Measurements from ENCODE around the gene TMEM242. TPM values are rescaled to one million over a fixed set of nuclear protein-coding genes. Genes with fewer than 3 reads are reported as not detected.

TMEM242 gene
- total and polyA plus RNA-seq, 10 of the 15 experiments (the other 5 are each of a cell fraction or from before 2014, with no cell fraction given) = 2.8 to 9.8 (median 5.5) TPM

DNA sequence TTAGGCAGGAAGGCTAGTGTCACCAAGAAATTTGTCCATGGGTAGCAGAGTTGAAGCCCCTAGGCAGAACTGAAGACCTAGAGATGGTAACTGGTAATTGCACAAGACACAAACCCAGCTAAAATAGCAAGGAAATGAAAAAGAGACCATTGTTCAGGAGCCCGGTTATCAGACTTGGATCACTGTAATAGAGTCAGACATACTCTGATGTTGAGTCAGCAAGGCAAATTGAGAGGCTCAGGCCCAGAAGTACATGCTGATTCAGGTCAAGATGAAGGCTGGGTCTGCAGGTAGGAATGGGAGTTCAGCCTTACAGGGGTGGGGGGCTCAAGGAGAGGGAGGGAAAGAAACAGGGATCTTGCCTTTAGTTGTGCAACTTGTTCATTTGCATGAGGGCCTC, 6.5 kb upstream of the TMEM242 start:
- no peak overlapping the region for H2AFZ ChIP-seq (ENCODE audit: control insufficient read depth, low read depth, low read length)
- in situ Hi-C loops (cut with MboI) = no loop called here
- no peaks in the 10 kb centered on the region for H3K36me3 ChIP-seq (ENCODE audit: control insufficient read depth in 2 of 2, insufficient read depth in 2 of 2, low read length in 1 of 2)
- H3K79me2 ChIP-seq (ENCODE audit: control insufficient read depth, insufficient read depth, low read length) = no peaks in the 10 kb centered on the region
- H3K9ac ChIP-seq (ENCODE audit: control insufficient read depth, insufficient read depth, low read length) = no peak overlapping the region
- POLR2A ChIA-PET = interaction anchor here (0.6 kb wide), 1 partner anchor 284 kb away, joined by 4 read pairs; no protein-coding TSS in a partner anchor
- peaks cover 2 to 8% of the 10 kb centered on the region in 2 experiments; a peak in 3 of 4 replicates for H3K27me3 ChIP-seq (replicated peaks in 1 of 2; ENCODE audit: control insufficient read depth in 2 of 2, insufficient read depth in 2 of 2, low read length in 1 of 2)
- FAIRE-seq (no peak), DNase-seq (ENCODE audit: low read depth, low spot score) (no peak), ATAC-seq (no peak)
- H4K20me1 ChIP-seq (ENCODE audit: control insufficient read depth, insufficient read depth) = no peaks in the 10 kb centered on the region
- no peak overlapping the region for H3K27ac ChIP-seq (ENCODE audit: control insufficient read depth, insufficient read depth)
- H3K4me1 ChIP-seq (ENCODE audit: control insufficient read depth, insufficient read depth, low read length) = peaks cover 9% of the 10 kb centered on the region; the same call in 1 of the 2 replicates
- intact Hi-C loops (cut with micrococcal nuclease; ENCODE audit: unreplicated experiment) = loop anchor here (5.0 kb wide), 1 partner anchor 432 kb away; no protein-coding TSS in a partner anchor
- 25% methylated on average over 1 of the region's 1 CpG for WGBS (ENCODE audit: insufficient coverage, insufficient replicate concordance, low lambda C conversion rate, missing lambda C conversion rate)
- H3K4me3 ChIP-seq = no peak overlapping the region
- RAD21 ChIA-PET (ENCODE audit: unreplicated experiment) = no interaction called here
- SMC1A ChIA-PET (ENCODE audit: uncharacterized antibody, unreplicated experiment) = interaction anchor here (1.7 kb wide), 1 partner anchor 49 kb away, joined by 8 read pairs; no protein-coding TSS in a partner anchor
- CTCF ChIA-PET = interaction anchor here (1.1 to 8.8 kb wide), 3 partner anchors 7 to 338 kb away, joined by 3 to 104 read pairs (median 3); no protein-coding TSS in a partner anchor
- H3K9me3 ChIP-seq (replicated peaks; ENCODE audit: control insufficient read depth, insufficient read depth, low read length) = no peaks in the 10 kb centered on the region
- H3K4me2 ChIP-seq (ENCODE audit: control insufficient read depth, insufficient read depth) = no peak overlapping the region
- BruUV-seq (replicated peaks) = no TSS peak
- TF ChIP-seq, protein P1, sequence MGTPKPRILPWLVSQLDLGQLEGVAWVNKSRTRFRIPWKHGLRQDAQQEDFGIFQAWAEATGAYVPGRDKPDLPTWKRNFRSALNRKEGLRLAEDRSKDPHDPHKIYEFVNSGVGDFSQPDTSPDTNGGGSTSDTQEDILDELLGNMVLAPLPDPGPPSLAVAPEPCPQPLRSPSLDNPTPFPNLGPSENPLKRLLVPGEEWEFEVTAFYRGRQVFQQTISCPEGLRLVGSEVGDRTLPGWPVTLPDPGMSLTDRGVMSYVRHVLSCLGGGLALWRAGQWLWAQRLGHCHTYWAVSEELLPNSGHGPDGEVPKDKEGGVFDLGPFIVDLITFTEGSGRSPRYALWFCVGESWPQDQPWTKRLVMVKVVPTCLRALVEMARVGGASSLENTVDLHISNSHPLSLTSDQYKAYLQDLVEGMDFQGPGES (IDR thresholded peaks at IDR 0.05) = no peak
- TF ChIP-seq ZNF622 (IDR thresholded peaks at IDR 0.05) = no peak
- TF ChIP-seq SMC3 (IDR thresholded peaks at IDR 0.05; ENCODE audit: borderline replicate concordance, low read length) = no peak
- TF ChIP-seq, protein P2, sequence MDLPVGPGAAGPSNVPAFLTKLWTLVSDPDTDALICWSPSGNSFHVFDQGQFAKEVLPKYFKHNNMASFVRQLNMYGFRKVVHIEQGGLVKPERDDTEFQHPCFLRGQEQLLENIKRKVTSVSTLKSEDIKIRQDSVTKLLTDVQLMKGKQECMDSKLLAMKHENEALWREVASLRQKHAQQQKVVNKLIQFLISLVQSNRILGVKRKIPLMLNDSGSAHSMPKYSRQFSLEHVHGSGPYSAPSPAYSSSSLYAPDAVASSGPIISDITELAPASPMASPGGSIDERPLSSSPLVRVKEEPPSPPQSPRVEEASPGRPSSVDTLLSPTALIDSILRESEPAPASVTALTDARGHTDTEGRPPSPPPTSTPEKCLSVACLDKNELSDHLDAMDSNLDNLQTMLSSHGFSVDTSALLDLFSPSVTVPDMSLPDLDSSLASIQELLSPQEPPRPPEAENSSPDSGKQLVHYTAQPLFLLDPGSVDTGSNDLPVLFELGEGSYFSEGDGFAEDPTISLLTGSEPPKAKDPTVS (IDR thresholded peaks at IDR 0.05; ENCODE audit: low read depth, low read length) = no peak
- no peak for TF ChIP-seq KDM1A (IDR thresholded peaks at IDR 0.05; ENCODE audit: borderline replicate concordance)
- TF ChIP-seq SMARCA5 (IDR thresholded peaks at IDR 0.05) = no peak
- TF ChIP-seq POU2F2 (IDR thresholded peaks at IDR 0.05; ENCODE audit: borderline replicate concordance, low read depth, low read length) = no peak
- no peak for TF ChIP-seq NFIC (IDR thresholded peaks at IDR 0.05; ENCODE audit: low read depth, low read length)
- TF ChIP-seq, protein P3, sequence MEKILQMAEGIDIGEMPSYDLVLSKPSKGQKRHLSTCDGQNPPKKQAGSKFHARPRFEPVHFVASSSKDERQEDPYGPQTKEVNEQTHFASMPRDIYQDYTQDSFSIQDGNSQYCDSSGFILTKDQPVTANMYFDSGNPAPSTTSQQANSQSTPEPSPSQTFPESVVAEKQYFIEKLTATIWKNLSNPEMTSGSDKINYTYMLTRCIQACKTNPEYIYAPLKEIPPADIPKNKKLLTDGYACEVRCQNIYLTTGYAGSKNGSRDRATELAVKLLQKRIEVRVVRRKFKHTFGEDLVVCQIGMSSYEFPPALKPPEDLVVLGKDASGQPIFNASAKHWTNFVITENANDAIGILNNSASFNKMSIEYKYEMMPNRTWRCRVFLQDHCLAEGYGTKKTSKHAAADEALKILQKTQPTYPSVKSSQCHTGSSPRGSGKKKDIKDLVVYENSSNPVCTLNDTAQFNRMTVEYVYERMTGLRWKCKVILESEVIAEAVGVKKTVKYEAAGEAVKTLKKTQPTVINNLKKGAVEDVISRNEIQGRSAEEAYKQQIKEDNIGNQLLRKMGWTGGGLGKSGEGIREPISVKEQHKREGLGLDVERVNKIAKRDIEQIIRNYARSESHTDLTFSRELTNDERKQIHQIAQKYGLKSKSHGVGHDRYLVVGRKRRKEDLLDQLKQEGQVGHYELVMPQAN (conservative IDR thresholded peaks at IDR 0.05) = no peak
- TF ChIP-seq, protein P4, sequence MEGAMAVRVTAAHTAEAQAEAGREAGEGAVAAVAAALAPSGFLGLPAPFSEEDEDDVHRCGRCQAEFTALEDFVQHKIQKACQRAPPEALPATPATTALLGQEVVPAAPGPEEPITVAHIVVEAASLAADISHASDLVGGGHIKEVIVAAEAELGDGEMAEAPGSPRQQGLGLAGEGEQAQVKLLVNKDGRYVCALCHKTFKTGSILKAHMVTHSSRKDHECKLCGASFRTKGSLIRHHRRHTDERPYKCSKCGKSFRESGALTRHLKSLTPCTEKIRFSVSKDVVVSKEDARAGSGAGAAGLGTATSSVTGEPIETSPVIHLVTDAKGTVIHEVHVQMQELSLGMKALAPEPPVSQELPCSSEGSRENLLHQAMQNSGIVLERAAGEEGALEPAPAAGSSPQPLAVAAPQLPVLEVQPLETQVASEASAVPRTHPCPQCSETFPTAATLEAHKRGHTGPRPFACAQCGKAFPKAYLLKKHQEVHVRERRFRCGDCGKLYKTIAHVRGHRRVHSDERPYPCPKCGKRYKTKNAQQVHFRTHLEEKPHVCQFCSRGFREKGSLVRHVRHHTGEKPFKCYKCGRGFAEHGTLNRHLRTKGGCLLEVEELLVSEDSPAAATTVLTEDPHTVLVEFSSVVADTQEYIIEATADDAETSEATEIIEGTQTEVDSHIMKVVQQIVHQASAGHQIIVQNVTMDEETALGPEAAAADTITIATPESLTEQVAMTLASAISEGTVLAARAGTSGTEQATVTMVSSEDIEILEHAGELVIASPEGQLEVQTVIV (IDR thresholded peaks at IDR 0.05; ENCODE audit: borderline replicate concordance, partially characterized antibody) = no peak
- no peak for TF ChIP-seq FOXM1 (IDR thresholded peaks at IDR 0.05; ENCODE audit: low read depth, low read length)
- TF ChIP-seq NFYB (IDR thresholded peaks at IDR 0.05; ENCODE audit: insufficient read depth, low read depth, low read length) = no peak
